Measurements from ENCODE around the gene PLEKHB1. TPM values are rescaled to one million over a fixed set of nuclear protein-coding genes. Genes with fewer than 3 reads are reported as not detected.

PLEKHB1 gene
- total RNA-seq, 4 donors from 2014 or later, result 0.22 to 5.6 (median 2.2) TPM

- TF ChIP-seq CTCF (IDR thresholded peaks at IDR 0.05), result no peak
- TF ChIP-seq POLR2A (IDR thresholded peaks at IDR 0.05), result no peak
- Histone ChIP-seq H3K4me3 (no peak overlapping the region), H3K36me3 (no peaks in the 10 kb centered on the region), H3K4me1 (peaks cover 0 to 21% (median 11%) of the 10 kb centered on the region in 3 donors), H3K27ac (no peak overlapping the region), H3K9me3 (no peaks in the 10 kb centered on the region), H3K27me3 (no peaks in the 10 kb centered on the region)
- intact Hi-C loops (cut with DNase I), result loop anchor here (5.0 kb wide), 1 partner anchor 240 kb away; no protein-coding TSS in a partner anchor
- WGBS, 2 donors, result 89 to 100% methylated on average over 3 of the region's 3 CpGs
- DNase-seq, result no peak
Measured at GRCh38 chr11:73662445-73663157, 16.2 kb downstream of the PLEKHB1 start.

DNA sequence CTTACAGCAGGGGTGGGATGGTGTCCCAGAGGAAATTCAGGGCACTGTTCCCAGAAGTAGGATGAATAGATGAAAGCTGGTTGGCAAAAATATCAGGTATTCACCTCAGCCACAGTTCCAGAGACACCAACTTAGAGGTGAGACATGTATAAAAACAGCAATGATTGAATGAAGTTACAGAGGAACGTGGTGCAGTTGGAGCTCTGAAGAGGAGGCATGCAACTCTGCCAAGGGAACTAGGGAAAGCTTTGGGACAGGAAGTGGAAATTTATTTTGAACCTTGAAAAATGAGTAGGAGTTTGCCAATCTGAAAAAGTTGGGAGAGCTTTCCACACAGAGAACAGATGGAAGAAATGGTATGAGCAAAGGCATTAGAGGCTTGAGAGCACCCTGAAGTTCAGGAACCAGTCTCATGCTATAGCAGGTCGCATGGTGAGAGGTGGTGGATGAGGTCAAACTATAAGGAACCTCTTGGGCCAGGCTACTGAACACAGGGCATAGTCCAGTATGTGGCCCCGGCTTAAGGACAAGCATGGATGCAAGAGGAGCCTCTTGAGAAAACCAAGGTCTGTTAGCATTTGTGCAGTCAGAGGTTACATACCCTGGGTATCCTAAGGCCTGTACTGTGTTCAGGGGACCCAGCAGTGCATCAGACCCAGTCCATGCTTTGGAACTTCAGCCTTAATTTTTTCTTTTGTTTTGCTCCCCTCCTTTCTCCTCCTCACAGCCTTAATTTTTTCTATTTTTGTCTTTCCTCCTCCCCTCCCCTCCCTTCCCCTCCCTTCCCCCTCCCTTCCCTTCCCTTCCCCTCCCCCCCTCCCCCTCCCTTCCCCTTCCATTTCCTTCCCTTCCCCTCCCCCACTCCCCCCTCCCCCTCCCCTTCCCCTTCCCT, 17.5 kb downstream of the PLEKHB1 start:
- 68 to 85% methylated on average over 3 of the region's 3 CpGs for WGBS, 2 donors

DNA sequence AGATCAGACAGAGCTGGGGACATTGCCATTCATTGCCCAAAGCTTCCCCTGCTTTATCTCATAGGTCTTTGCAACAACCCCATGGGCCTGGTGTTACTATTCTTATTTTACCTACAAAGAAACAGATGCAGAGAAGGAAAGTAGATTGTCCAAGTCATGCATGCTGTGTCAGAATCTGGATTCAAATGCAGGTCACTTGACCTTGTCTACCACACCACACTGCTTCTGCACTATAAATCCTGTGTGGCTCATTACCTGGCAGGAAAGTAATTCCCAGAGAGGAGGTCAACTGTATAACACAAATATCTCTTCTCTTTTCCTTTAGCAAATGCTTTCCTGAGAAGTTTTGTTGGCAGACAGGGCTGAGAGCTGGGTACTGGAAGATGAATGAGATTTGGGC, 18.5 kb downstream of the PLEKHB1 start:
- Histone ChIP-seq H3K4me3 (no peak overlapping the region), H3K9me3 (no peaks in the 10 kb centered on the region), H3K36me3 (no peaks in the 10 kb centered on the region), H3K27ac (no peak overlapping the region), H3K27me3 (no peaks in the 10 kb centered on the region), H3K4me1 (peaks cover 0 to 18% (median 11%) of the 10 kb centered on the region in 3 donors)
- DNase-seq, result no peak
- intact Hi-C loops (cut with DNase I), result loop anchor here (5.0 kb wide), 1 partner anchor 243 kb away; no protein-coding TSS in a partner anchor
- TF ChIP-seq POLR2A (IDR thresholded peaks at IDR 0.05) (no peak), CTCF (IDR thresholded peaks at IDR 0.05) (no peak)

More for the DNA sequence above, 17.5 kb downstream of the PLEKHB1 start:
- Histone ChIP-seq H3K9me3 (no peaks in the 10 kb centered on the region), H3K36me3 (no peaks in the 10 kb centered on the region), H3K4me1 (peaks cover 0 to 21% (median 11%) of the 10 kb centered on the region in 3 donors), H3K27ac (no peak overlapping the region), H3K4me3 (no peak overlapping the region), H3K27me3 (no peaks in the 10 kb centered on the region)
- intact Hi-C loops (cut with DNase I), result loop anchor here (5.0 kb wide), 1 partner anchor 242 kb away; no protein-coding TSS in a partner anchor
- TF ChIP-seq POLR2A (IDR thresholded peaks at IDR 0.05) (no peak), CTCF (IDR thresholded peaks at IDR 0.05) (no peak)
- no peak for DNase-seq

DNA sequence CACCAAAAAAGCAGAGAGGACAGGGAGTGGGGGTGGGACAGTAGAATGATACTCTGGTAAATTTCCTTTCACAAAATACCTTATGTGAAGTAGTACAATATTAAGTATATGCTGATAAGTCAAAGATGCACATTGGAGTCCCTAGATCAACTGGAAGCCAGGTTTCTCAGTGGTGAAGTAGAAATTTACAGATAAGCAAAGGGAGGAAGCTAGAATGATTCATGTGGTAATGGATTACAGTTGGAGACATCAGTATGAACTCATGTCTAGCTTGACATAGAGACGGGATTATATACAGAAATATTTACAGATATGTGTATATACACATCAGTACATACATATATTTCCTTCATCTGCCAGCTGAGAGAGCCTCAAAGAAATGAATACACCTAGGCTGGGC, 21.5 kb downstream of the PLEKHB1 start:
- H3K27ac ChIP-seq, result no peak overlapping the region
- DNase-seq, result no peak
- TF ChIP-seq POLR2A (IDR thresholded peaks at IDR 0.05), result no peak
- no peak for TF ChIP-seq CTCF (IDR thresholded peaks at IDR 0.05)
- H3K4me1 ChIP-seq, result no peaks in the 10 kb centered on the region
- no peaks in the 10 kb centered on the region for H3K9me3 ChIP-seq
- no peaks in the 10 kb centered on the region for H3K27me3 ChIP-seq
- intact Hi-C loops (cut with DNase I), result no loop called here
- no peak overlapping the region for H3K4me3 ChIP-seq
- H3K36me3 ChIP-seq, result no peaks in the 10 kb centered on the region
- WGBS, 2 donors, result 67 to 86% methylated on average over 1 of the region's 1 CpG

- 88 to 100% methylated on average over 3 of the region's 3 CpGs for WGBS, 2 donors
- intact Hi-C loops (cut with DNase I), result no loop called here
- H3K27ac ChIP-seq, result no peak overlapping the region
- H3K36me3 ChIP-seq, result peaks cover 0 to 20% (median 0%) of the 10 kb centered on the region in 3 donors
- DNase-seq, result no peak
- no peaks in the 10 kb centered on the region for H3K27me3 ChIP-seq
- H3K4me1 ChIP-seq, result no peaks in the 10 kb centered on the region
- H3K4me3 ChIP-seq, result no peak overlapping the region
- TF ChIP-seq CTCF (IDR thresholded peaks at IDR 0.05) (no peak), POLR2A (IDR thresholded peaks at IDR 0.05) (no peak)
- no peaks in the 10 kb centered on the region for H3K9me3 ChIP-seq
Measured at GRCh38 chr11:73670808-73671207, 24.4 kb downstream of the PLEKHB1 start.
